AG04449 (cell line): ENCODE measurements around the gene METTL23.
"Not testable (repeated sequence)": the region's sequence is repeated elsewhere in the genome, so short reads cannot be mapped to it uniquely, and the experiment has no call there.

ENCODE experiments used
- CTCF ChIA-PET: fragments of 350-600 bp; formaldehyde crosslinking; extraction: SDS; loops from one replicate; lab custom pipeline; 2021; ENCODE audit warnings: antibody characterized with exemption; lab: Yijun Ruan, JAX
- POLR2A ChIA-PET: fragments of 400-600, 350-600 bp; formaldehyde crosslinking; extraction: SDS; loops from one replicate; lab custom pipeline; 2020; ENCODE audit warnings: antibody characterized with exemption, inconsistent platforms; lab: Yijun Ruan, JAX
- DNase-seq: peaks from one replicate; pipeline ENCODE4 v3.0.0-alpha.2; 2010; ENCODE audit warnings: low read depth, low spot score
- H3K4me3 ChIP-seq: 2 replicates; pipeline ENCODE4 v1.5.1; 2011; ENCODE audit warnings: low read depth, mild to moderate bottlenecking, control low read depth, low read length
- TF ChIP-seq, protein P1 (sequence below): IDR thresholded peaks from one replicate; pipeline ENCODE4 v1.5.1; 2011; ENCODE audit warnings: mild to moderate bottlenecking, moderate library complexity, low read length, control low read depth, inconsistent platforms; ENCODE audit not compliant: insufficient read depth; ENCODE audit errors: missing control alignments

Gene METTL23

GRCh38 chr17:76722279-76722678 lies 4.4 kb upstream of the METTL23 start:
- ChIA-PET POLR2A (no interaction called here), CTCF (interaction anchor here (1.6 to 6.5 kb wide), 2 partner anchors 7 to 165 kb away, joined by 6 to 74 read pairs; no protein-coding TSS in a partner anchor)
- H3K4me3 ChIP-seq: no peak overlapping the region
- no peak for DNase-seq
- TF ChIP-seq, protein P1, sequence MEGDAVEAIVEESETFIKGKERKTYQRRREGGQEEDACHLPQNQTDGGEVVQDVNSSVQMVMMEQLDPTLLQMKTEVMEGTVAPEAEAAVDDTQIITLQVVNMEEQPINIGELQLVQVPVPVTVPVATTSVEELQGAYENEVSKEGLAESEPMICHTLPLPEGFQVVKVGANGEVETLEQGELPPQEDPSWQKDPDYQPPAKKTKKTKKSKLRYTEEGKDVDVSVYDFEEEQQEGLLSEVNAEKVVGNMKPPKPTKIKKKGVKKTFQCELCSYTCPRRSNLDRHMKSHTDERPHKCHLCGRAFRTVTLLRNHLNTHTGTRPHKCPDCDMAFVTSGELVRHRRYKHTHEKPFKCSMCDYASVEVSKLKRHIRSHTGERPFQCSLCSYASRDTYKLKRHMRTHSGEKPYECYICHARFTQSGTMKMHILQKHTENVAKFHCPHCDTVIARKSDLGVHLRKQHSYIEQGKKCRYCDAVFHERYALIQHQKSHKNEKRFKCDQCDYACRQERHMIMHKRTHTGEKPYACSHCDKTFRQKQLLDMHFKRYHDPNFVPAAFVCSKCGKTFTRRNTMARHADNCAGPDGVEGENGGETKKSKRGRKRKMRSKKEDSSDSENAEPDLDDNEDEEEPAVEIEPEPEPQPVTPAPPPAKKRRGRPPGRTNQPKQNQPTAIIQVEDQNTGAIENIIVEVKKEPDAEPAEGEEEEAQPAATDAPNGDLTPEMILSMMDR: no peak

GRCh38 chr17:76722977-76723376 lies 3.7 kb upstream of the METTL23 start:
- H3K4me3 ChIP-seq, DNase-seq, POLR2A ChIA-PET: not testable (repeated sequence)
- CTCF ChIA-PET: interaction anchor here (6.5 kb wide), 1 partner anchor 7 kb away, joined by 74 read pairs; no protein-coding TSS in a partner anchor

DNA sequence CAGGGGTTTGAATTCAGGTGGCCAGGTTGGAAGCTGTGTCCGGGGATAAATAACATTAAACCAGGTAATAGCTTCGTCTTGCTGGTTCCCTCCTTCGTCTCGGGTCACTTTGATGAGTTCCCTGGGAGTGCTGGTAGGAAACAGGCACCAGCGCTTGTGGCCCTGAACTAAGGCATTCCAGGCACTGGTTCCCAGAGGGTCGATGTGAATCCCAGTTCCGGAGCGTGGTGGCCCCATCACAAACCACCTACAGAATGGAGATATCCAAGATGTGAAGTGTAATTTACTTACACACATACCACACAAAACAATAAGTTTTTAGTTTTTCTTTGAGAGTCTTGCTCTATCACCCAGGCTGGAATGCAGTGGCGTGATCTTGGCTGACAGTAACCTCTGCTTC lies 2.8 kb upstream of the METTL23 start:
- no peak for DNase-seq
- TF ChIP-seq, protein P1: no peak
- CTCF ChIA-PET: interaction anchor here (1.7 to 6.5 kb wide), 2 partner anchors 8 to 10 kb away, joined by 5 to 74 read pairs; no protein-coding TSS in a partner anchor
- POLR2A ChIA-PET: no interaction called here
- no peak overlapping the region for H3K4me3 ChIP-seq

GRCh38 chr17:76725580-76726230 lies 934 bp upstream of the METTL23 start:
- H3K4me3 ChIP-seq: peak overlapping the region; percentile 91
- POLR2A ChIA-PET: interaction anchor here (0.6 to 2.7 kb wide), 7 partner anchors 9 to 460 kb away, joined by 3 to 28 read pairs (median 4); partner anchors contain the start of gene MFSD11
- no peak for DNase-seq
- TF ChIP-seq, protein P1: no peak
- CTCF ChIA-PET: interaction anchor here (1.2 to 6.5 kb wide), 4 partner anchors 8 to 341 kb away, joined by 3 to 74 read pairs (median 8); no protein-coding TSS in a partner anchor

- TF ChIP-seq, protein P1: no peak
- peak within 1 kb of the TSS; percentile 91 for H3K4me3 ChIP-seq
- ChIA-PET CTCF (interaction anchor here (2.9 to 6.5 kb wide), 2 partner anchors 11 to 168 kb away, joined by 10 to 74 read pairs; no protein-coding TSS in a partner anchor), POLR2A (interaction anchor here (0.9 to 2.7 kb wide), 5 partner anchors 9 to 46 kb away, joined by 4 to 28 read pairs (median 5); partner anchors contain the start of gene MFSD11)
- peak; percentile 75 for DNase-seq
Measured at GRCh38 chr17:76726231-76726775, 336 bp upstream of the METTL23 start, which contains the start of gene JMJD6. JMJD6 (minus strand) TSS chr17:76726606; CDS start chr17:76726475, 131 bp downstream.

DNA sequence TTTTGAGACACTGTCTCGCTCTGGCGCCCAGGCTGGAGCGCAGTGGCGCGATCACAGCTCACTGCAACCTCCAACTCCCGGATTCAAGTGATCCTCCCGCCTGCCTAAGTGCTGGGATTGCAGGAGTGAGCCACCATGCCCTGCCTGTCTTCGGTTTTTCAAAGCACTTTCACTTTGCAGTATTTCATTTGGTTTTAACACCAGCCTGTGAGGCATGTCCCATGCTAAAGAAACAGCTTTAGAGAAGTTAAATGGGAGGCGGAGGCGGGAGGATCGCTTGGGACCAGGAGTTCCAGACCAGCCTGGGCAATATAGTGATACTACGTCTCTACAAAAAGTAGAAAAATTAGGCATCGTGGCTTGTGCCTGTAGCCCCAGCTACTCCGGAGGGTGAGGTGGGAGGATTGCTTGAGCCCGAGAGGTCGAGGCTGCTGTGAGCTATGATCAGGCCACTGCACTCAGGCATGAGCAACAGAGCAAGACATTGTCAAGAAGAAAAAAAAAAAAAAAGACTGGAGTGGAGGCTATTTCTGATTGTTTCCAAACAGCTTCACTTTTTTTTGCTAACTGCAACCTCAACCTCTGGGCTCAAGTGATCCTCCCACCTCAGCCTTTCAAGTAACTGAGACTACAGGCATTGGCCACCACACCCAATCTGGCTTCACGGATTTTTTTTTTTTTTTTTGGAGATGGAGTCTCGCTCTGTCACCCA lies 1.3 kb downstream of the METTL23 start:
- ChIA-PET POLR2A (interaction anchor here (0.8 to 1.7 kb wide), 4 partner anchors 9 to 45 kb away, joined by 3 to 23 read pairs (median 4); partner anchors contain the start of genes MFSD11 and SRSF2), CTCF (interaction anchor here (1.0 to 6.5 kb wide), 7 partner anchors 8 to 340 kb away, joined by 3 to 74 read pairs (median 4); partner anchors contain the start of genes MGAT5B, MXRA7 and SRSF2)
- TF ChIP-seq, protein P1: no peak
- DNase-seq: no peak
- H3K4me3 ChIP-seq: peak overlapping the region; percentile 91

GRCh38 chr17:76731800-76732733 lies 5.4 kb downstream of the METTL23 start:
- H3K4me3 ChIP-seq, DNase-seq: not testable (repeated sequence)
- POLR2A ChIA-PET: interaction anchor here (0.6 to 0.9 kb wide), 2 partner anchors 15 to 58 kb away, joined by 3 to 4 read pairs; no protein-coding TSS in a partner anchor
- CTCF ChIA-PET: interaction anchor here (1.3 to 2.8 kb wide), 5 partner anchors 14 to 209 kb away, joined by 3 to 16 read pairs (median 5); no protein-coding TSS in a partner anchor
